Adipocyte (in vitro differentiated cells): ENCODE measurements around the gene FSTL4.

Source experiments
- DNase-seq: peaks from one replicate; pipeline ENCODE4 v3.0.0-alpha.2; 2015; ENCODE audit warnings: low read depth
- H3K27me3 ChIP-seq: replicated peaks from 2 replicates; pipeline ENCODE4 v1.7.0; 2013; ENCODE audit warnings: mild to moderate bottlenecking, low read length, moderate library complexity; ENCODE audit not compliant: control insufficient read depth, insufficient read depth
- H3K36me3 ChIP-seq: 2 replicates; pipeline ENCODE4 v1.7.0; 2013; ENCODE audit warnings: low read length, mild to moderate bottlenecking, moderate library complexity; ENCODE audit not compliant: control insufficient read depth, insufficient read depth, severe bottlenecking
- H3K4me1 ChIP-seq: 2 replicates; pipeline ENCODE4 v1.7.0; 2013; ENCODE audit warnings: mild to moderate bottlenecking, low read length, moderate library complexity; ENCODE audit not compliant: control insufficient read depth, insufficient read depth
- H3K4me3 ChIP-seq: 2 replicates; pipeline ENCODE4 v1.7.0; 2013; ENCODE audit warnings: mild to moderate bottlenecking, low read length, moderate library complexity
- H3K9ac ChIP-seq: 2 replicates; pipeline ENCODE4 v1.7.0; 2013; ENCODE audit warnings: mild to moderate bottlenecking, low read length, moderate library complexity
- H3K9me3 ChIP-seq: 2 replicates; pipeline ENCODE4 v1.7.0; 2013; ENCODE audit warnings: mild to moderate bottlenecking, low read length, moderate library complexity; ENCODE audit not compliant: control insufficient read depth

The FSTL4 gene

GRCh38 chr5:133612249-133612860 lies at the start of gene FSTL4:
TSS of gene FSTL4 (minus strand) at chr5:133612541.
- Histone ChIP-seq H3K4me1 (peaks cover 4% of the 10 kb centered on the region), H3K4me3 (peak within 1 kb of the TSS; percentile 60), H3K9me3 (no peaks in the 10 kb centered on the region), H3K9ac (no peak within 1 kb of the TSS), H3K36me3 (no peaks in the 10 kb centered on the region), H3K27me3 (peaks cover 71% of the 10 kb centered on the region)
- peak; percentile 6 for DNase-seq

- Histone ChIP-seq H3K36me3 (no peaks in the 10 kb centered on the region), H3K9ac (no peak overlapping the region), H3K27me3 (peaks cover 19% of the 10 kb centered on the region), H3K4me3 (no peak overlapping the region), H3K4me1 (peaks cover 7% of the 10 kb centered on the region), H3K9me3 (no peaks in the 10 kb centered on the region)
- DNase-seq: no peak
These were observed 49.0 kb upstream of the FSTL4 start for GRCh38 chr5:133661389-133661788.

- peaks cover 47% of the 10 kb centered on the region for H3K27me3 ChIP-seq
- no peaks in the 10 kb centered on the region for H3K9me3 ChIP-seq
- no peaks in the 10 kb centered on the region for H3K4me1 ChIP-seq
- H3K36me3 ChIP-seq: no peaks in the 10 kb centered on the region
- no peak overlapping the region for H3K4me3 ChIP-seq
- H3K9ac ChIP-seq: no peak overlapping the region
- DNase-seq: no peak
These were observed 46.0 kb upstream of the FSTL4 start for GRCh38 chr5:133658327-133658726.

- Histone ChIP-seq H3K4me1 (no peaks in the 10 kb centered on the region), H3K27me3 (peaks cover 47% of the 10 kb centered on the region), H3K9me3 (no peaks in the 10 kb centered on the region), H3K4me3 (no peak overlapping the region), H3K9ac (no peak overlapping the region), H3K36me3 (no peaks in the 10 kb centered on the region)
- no peak for DNase-seq
These were observed 44.7 kb upstream of the FSTL4 start for GRCh38 chr5:133657036-133657435.

GRCh38 chr5:133655966-133656365 lies 43.6 kb upstream of the FSTL4 start:
- H3K27me3 ChIP-seq: peaks cover 53% of the 10 kb centered on the region
- H3K9me3 ChIP-seq: peaks cover 4% of the 10 kb centered on the region
- H3K9ac ChIP-seq: no peak overlapping the region
- no peaks in the 10 kb centered on the region for H3K4me1 ChIP-seq
- no peak overlapping the region for H3K4me3 ChIP-seq
- no peak for DNase-seq
- no peaks in the 10 kb centered on the region for H3K36me3 ChIP-seq

GRCh38 chr5:133653760-133654049 lies 41.4 kb upstream of the FSTL4 start:
- Histone ChIP-seq H3K27me3 (peaks cover 58% of the 10 kb centered on the region), H3K4me3 (no peak overlapping the region), H3K4me1 (no peaks in the 10 kb centered on the region), H3K9me3 (peaks cover 8% of the 10 kb centered on the region), H3K9ac (no peak overlapping the region), H3K36me3 (no peaks in the 10 kb centered on the region)
- no peak for DNase-seq

- Histone ChIP-seq H3K36me3 (no peaks in the 10 kb centered on the region), H3K27me3 (peaks cover 52% of the 10 kb centered on the region), H3K9me3 (peaks cover 8% of the 10 kb centered on the region), H3K9ac (no peak overlapping the region), H3K4me3 (no peak overlapping the region), H3K4me1 (no peaks in the 10 kb centered on the region)
- no peak for DNase-seq
These were observed 40.8 kb upstream of the FSTL4 start for GRCh38 chr5:133652951-133653759.

- Histone ChIP-seq H3K9ac (no peak overlapping the region), H3K4me3 (no peak overlapping the region), H3K9me3 (peaks cover 10% of the 10 kb centered on the region), H3K27me3 (peaks cover 65% of the 10 kb centered on the region), H3K36me3 (no peaks in the 10 kb centered on the region), H3K4me1 (no peaks in the 10 kb centered on the region)
- no peak for DNase-seq
These were observed 31.9 kb upstream of the FSTL4 start for GRCh38 chr5:133644000-133644865.

GRCh38 chr5:133643365-133643764 lies 31.0 kb upstream of the FSTL4 start:
- H3K9me3 ChIP-seq: peaks cover 10% of the 10 kb centered on the region
- no peaks in the 10 kb centered on the region for H3K4me1 ChIP-seq
- H3K9ac ChIP-seq: no peak overlapping the region
- DNase-seq: no peak
- H3K4me3 ChIP-seq: no peak overlapping the region
- no peaks in the 10 kb centered on the region for H3K36me3 ChIP-seq
- H3K27me3 ChIP-seq: peaks cover 68% of the 10 kb centered on the region

- Histone ChIP-seq H3K27me3 (peaks cover 76% of the 10 kb centered on the region), H3K36me3 (no peaks in the 10 kb centered on the region), H3K4me3 (no peak overlapping the region), H3K9ac (no peak overlapping the region), H3K9me3 (peaks cover 10% of the 10 kb centered on the region), H3K4me1 (no peaks in the 10 kb centered on the region)
- no peak for DNase-seq
These were observed 29.9 kb upstream of the FSTL4 start for GRCh38 chr5:133642153-133642722.

- Histone ChIP-seq H3K36me3 (no peaks in the 10 kb centered on the region), H3K27me3 (peaks cover 78% of the 10 kb centered on the region), H3K4me1 (no peaks in the 10 kb centered on the region), H3K9ac (no peak overlapping the region), H3K9me3 (peaks cover 10% of the 10 kb centered on the region), H3K4me3 (no peak overlapping the region)
- no peak for DNase-seq
These were observed 29.3 kb upstream of the FSTL4 start for GRCh38 chr5:133641683-133642082.
